Stimulated activated CD4-positive, alpha-beta T cell treated with anti-CD3 and anti-CD28 coated beads, Interleukin-15, amount 100 ng/mL, for 48 hours (primary cell): ENCODE data around the gene CDC25C.

ENCODE experiments used
- DNase-seq, 2 donors: peaks; one replicate each; pipeline ENCODE4 v3.0.0-alpha.2; 2020; ENCODE audit warnings: low read depth in 2 of 2

CDC25C gene

DNA sequence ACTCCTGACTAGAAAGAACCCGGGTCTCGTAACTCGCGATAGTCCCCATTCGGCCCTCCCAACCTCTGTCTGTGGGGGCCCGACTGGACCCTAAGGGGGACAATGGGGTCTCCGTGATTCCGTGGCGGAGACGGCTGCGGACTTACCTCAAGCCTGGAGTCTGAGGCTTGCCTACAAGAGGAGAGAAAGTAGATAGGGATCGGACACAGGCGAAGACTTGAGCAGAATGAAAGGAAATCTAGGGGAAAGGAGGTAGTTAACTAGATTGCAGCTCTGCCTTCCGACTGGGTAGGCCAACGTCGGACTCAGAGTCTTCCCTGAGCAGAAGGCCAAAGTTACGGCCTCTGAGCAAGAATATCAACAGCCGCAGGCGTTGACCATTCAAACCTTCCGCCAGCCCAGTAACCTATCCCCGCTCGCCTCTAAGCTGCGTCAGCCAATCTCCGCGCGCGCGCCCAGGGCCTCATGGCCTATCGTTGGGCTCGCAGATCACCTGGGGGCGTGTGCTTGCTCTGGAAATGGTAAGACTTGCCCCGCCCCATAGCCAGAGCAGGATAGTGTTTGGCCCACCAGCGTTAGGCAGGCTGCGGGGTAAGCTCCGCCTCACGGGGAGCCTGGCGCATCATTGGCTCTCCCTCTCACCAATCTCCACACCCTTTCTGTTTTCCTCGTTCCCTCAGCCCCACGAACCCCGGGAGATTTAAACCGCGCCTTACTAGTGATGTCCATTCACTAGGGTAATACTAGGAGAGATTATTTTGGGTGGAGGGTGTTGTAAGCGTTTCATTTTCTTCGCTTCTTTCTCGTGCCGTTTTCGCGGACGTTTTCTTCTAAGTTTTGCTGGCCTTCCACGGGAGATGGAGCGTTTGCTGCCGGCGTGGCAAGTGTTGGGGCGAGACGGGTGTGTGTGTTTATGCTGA, at the start of gene CDC25C:
TSS of gene CDC25C (minus strand) at position 356 of the 920 bp plus-strand sequence. CDS start 624 bp downstream, outside the sequence.
- peak; percentile 95 to 97 for DNase-seq

DNA sequence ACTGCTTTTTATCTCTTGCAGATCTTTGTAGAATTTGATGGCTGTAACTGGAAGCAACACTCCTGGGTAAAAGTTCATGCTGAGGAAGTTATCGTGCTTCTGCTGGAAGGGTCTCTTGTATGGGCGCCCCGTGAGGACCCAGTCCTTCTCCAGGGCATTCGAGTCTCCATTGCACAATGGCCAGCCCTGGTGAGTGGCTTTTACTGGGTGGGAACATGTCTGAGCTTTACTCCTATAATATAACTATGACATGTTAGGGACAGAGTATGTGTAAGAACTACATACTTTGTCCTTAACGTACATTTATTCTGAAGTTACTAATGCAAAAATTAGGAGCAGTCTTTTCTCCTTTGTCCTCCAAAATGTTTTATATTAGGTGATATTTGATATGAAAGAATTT, 41.0 kb upstream of the CDC25C start:
- no peak for DNase-seq

DNA sequence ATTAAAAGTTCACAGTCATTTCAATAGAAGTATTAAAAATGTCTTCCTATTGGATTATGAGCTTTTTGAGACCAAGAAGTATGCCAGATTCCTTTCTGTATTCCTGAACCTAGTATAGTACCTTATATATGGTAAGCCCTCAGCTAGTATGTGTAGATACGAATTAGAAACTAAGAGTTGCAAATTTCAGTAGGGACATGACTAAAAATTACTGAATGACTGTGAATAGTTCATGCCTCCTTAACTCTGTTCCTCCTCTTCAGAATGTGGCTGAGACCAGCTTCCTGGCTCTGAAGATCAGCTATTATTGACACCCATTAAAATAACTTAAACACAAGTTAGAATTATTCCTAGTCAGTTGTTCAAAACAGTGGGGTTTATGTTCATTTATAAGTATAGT, 40.6 kb upstream of the CDC25C start:
- DNase-seq: no peak

DNA sequence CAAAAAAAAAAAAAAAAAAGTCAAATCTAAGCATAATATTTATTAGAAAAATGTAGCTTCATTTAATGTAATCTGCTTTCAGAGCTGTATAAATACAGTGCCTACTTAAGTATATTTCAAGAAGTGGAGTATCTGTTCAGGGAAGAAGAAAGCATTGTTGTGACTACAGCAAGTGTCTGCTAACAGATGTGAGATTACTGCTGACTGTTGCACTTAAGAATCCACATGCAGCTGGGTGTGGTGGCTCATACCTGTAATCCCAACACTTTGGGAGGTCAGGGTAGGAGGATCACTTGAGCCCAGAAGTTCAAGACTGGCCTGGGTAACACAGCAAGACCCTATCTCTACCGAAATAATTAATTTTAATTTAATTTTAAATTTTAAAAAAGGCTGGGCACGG, 39.9 kb upstream of the CDC25C start:
- no peak for DNase-seq

DNA sequence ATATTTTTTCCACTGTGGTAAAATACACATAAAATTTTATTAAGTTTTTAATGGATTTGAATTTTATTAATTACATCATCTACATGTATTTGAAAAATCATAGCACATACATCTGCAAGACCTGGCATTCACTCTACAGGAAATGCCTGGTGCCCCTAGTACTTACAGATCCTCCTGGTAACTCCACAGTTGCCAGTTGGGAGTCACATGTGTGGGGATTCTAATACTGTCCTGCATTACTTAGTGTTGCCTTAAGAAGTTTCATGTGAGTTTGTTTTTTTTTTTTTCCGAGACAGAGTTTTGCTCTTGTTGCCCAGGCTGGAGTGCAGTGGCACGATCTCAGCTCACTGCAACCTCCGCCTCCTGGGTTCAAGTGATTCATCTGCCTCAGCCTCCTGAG, 38.9 kb upstream of the CDC25C start:
- DNase-seq: no peak

DNA sequence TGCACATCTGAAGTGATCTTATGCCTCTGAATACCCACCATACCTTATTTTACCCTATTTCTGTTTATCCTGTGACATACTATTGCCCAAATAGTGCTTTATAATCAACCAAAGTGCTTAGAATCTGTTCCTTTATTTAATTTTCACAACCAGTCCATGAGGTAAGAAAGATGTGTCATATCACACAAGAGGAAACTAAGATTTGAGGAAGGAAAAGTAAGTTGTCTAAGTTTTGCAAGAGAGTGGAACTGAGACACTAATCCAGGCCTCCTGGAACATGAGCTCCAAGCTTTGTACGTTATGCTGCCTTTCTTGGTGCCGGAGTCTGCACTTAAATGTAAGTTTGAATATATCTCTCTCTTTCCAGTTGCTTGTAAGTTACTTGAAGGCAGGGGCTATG, 38.1 kb upstream of the CDC25C start:
- no peak for DNase-seq

DNA sequence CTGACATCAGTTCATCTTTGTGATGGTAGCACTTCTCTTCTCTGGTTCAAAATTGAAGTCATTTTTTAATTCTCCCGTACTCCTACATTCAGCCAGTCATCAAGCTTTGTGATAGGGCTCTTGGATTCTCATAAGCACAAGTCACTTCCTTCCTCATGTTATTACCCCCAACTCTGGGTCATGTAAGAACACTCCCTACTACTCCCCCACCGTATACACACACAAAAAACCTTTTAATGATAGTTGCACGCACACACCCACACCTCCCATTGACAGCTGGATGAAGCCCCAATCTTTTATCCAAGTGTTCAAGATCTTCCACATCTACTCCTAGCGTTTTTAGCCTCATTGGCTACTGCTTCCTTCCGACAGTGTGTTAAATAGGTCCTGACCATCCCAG, 37.7 kb upstream of the CDC25C start:
- no peak for DNase-seq

DNA sequence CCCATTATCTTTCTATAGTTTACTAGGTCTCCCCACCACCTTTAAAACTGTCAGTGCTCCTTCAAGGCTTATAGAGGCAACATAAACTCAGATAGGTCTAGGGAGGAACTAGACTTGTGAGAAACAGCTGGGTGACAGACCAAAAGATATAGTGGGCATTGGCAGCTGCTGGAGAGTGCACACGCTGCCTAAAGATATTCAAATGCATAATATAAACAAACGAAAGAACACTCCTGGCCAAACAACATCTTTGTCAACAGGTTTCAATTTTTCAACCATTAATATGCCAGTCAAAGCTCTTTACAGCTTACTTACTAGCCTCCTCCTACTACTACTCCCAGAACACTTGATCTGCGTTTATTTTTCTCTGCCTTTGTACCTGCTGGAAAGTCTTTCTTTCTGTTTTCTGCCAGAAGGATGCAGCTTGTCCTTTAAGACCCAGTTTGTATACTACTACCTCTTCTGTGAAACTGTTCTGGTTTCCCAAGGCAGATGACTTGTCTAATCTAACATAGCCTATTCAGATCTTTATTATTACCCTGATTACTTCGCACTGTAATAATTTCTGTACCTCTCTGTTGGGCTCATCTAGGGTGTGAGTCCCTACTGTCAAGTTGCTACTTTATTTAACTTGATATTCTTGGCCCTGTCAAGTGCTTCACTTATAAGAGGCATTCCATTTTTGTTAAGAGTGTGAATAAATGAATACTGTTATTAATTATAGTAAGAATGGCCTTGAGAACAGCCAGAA, 35.2 kb upstream of the CDC25C start:
- no peak for DNase-seq

DNA sequence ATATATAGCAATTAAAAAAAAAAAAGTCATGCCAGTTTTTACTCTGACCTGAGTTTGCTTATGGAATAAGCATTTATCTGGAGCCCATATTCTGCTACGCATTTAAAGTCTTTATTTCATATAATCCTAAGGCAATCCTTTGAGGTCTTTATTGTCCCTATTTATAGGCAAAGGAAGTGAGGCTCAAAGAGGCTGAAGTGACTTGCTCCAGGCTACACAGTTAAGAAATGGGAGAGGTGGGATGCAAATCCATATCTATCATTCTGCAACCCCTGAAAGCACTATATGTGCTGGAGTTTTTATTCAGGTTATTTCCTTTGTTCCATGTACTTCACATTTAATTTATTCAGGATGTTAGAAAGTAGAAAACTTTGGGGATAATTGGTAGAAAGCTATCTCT, 33.0 kb upstream of the CDC25C start:
- DNase-seq: no peak

DNA sequence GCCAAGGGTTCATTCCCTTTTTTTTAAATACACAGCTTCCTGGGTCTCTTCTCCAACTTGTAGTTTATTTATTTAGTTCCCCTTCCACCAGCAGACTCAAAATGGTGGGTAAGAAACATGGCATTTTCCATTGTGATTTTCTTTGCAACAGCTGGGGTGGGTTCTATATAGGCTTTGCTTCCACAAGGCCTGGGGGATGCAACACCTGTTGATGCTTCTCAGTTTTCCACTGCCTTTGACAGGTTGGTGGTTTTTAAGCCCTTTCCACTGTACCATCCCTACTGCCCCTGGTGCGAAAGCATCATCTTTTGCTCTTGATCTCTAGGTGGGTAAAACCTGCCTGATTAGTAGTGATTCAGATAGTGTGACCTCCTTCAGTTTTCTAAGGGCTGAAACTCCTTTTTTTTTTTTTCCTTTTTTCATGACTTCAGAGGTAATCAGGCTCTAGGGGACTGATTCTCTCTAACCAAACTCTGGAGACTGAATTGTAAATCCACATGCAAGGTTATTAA, 29.4 kb upstream of the CDC25C start:
- DNase-seq: no peak

DNA sequence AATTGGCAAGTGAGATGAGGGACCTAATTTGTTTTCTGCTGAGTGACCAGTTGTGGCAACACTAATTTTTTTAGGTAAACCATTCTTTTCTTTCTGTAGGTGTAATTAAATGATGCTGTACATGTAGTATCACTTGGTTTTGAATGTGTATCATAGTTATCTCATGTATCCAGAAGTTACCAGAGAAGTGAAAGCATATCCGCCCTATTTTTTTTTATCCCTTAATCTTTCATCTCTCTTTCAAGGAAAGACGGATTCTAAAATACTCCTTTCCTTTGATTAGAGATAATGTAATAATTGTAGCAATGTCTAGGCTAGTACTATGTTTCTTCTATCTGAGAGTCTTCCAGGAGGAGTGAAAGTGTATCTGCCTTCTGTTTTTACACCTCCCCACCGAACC, 28.0 kb upstream of the CDC25C start:
- DNase-seq: no peak

DNA sequence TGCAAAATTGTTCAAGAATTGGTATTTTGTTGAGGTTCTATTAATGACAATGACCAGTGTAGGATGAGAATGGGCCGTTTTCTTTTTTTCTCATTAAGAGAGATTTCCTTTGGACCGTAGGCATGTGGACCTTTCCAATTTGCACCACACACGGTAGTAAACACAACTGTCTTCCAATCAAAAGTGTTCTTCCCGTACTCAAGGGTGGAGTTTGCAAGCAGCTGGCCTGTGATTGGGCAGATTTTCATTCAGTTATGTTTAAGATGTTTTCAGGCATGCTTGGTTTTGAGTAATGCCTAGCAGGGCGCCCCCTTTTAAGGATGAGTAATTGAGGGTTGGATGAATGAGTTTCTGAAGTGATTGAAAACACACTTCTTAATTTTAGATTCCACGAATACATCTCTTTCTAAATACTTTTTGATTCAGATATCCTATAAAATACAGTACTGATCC, 23.3 kb upstream of the CDC25C start:
- peak; percentile 50 to 62 for DNase-seq

DNA sequence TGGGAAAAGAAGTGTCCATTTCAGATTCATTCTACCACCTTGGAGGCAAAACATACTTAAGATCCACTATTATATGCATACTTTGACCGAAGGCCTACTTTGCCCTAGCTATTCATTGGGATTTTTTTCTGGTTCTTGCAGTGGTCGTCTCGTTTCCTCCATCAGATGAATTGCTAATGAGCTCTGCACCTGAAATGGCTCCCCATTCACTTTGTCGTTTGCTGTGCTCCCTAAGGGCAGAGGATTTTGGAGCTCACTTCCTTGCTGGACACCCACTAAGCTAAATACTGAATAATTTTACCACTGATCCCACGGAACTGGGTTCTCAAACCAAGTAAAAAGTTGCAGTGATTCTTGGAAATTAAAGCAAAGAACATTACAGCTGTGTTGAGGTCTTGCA, 22.8 kb upstream of the CDC25C start:
- DNase-seq: no peak

DNA sequence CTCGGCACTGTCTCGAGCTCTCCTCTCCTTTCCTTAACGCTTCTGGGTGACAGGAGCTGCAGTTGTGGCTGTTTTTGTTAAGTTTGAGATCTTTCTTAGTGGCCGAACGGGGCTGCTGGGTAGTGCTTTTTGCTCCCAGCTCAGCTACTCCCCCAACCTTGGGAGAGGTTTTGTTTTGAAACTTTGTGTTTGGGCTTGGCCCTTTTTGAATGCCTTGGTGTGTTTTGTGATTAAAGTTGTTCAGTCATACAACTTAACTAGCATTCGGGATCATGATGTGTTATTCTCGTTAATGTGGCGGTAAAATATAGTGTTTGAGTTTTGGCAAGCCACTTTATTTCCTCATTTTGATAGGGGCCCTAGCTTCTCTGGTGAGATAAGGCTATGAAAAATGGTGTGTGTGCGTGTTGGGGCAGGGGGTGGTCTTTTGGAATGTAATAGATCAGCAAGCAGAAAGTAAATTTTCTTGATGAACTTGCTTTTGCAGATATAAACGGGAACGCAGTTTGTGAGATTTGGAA, 22.0 kb upstream of the CDC25C start:
- no peak for DNase-seq

DNA sequence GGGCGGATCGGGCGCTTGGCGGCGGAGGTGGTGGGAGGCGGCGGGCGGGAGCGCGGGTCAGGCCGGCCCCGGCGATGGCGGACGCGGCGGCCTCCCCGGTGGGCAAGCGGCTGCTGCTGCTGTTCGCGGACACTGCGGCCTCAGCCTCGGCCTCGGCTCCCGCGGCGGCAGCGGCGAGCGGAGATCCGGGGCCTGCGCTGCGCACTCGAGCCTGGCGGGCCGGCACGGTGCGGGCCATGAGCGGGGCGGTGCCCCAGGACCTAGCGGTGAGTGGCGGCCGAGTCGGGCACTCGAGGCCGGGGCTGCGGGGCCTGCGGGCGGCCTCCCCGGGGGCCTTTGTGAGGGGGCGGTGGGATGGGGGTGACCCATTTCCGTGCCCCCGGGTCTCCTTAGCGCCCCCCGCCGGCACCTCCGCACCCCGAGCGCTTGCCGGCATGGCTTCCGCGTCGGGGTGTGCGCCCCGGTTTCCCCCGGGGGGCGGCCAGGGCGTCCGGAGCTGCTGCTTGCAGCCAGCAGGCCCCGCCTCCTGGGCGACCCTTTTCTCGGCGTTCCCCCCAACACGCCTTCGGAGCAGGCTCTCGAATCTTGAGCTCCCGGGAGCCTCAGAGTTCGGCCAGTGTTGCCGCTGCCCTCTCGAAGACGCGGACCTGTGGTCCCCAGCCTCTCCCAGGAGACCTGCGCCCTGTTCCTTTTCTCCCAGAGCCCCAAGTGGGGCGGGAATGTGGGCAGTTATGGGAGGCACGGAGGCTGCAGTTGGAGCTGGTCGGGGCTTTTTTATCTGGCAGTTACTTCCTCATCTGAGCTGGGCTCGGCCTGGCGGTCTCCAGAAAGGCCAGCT, 21.3 kb upstream of the CDC25C start:
- peak; percentile 36 to 56 for DNase-seq

DNA sequence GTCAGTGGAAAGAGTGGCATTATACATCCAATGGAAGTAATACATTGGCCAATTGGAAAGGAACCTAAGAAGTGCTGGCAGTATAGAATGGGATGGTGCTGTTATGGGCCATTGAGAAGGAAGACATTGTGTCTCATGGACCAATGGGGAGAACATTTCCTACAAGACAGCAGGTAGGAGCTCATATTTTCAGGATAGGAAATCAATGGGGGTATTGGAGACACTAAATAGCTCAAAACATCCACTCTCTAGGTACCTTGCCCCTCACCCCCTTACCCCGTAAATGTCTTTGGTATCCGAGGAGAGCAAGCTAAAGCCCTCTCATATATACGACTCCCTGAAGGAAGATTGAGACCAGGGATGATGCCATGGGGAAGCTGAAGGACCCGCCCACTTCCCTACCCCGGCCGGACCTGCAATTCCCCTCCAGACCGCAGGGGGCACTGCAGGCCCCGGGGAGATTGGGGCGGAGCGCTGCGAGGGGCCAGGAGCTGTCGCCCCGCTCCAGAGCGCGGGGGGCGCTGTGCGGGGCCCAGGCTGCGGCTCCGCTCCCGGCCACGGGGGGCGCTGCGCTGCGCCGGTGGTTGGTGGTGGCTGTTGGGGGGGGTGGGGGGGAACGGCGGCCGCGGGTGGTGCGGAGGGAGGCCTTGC, 20.6 kb upstream of the CDC25C start, which contains the start of gene KDM3B:
TSS of gene KDM3B (plus strand) at position 615 of the 651 bp plus-strand sequence. CDS start 111 bp downstream, outside the sequence.
- DNase-seq: peak; percentile 81 to 89

DNA sequence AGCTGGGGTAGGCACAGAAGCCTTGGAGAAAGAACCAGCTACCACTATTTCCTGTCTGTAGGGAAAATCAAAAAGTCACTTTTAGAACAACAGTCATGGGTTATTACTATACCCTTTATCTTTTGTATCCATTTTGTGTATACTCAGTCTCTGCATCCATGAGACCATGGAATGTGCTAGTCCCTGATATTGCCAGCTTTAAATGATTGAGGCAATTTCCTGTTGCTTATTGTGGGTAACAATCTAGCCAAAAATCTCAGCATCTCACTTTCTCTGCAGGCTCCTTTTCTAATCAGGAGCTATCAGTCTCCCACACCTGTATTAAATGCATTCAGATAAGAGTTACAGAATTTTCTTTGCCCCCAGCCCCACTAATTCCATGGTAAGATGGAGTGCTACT, 19.9 kb upstream of the CDC25C start:
- no peak for DNase-seq

DNA sequence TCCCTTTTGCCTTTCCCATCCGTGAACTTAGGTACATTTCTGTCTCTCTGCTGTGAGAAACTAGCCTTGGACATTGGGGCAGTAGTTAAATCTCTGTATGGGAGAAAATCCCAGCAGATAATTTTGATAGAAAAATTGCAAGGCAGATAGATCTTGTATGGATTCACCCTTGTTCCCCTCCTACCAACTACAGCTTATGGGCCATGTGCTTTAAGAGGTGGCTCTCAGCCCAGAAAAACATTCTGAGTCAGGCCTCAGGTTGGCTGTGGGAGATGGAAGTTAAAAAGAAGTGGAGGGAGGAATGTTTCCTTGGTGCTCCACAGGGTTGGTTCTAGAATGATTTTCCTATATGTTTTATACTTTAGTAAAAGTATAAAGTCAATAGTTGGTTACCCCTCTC, 19.5 kb upstream of the CDC25C start:
- DNase-seq: no peak

DNA sequence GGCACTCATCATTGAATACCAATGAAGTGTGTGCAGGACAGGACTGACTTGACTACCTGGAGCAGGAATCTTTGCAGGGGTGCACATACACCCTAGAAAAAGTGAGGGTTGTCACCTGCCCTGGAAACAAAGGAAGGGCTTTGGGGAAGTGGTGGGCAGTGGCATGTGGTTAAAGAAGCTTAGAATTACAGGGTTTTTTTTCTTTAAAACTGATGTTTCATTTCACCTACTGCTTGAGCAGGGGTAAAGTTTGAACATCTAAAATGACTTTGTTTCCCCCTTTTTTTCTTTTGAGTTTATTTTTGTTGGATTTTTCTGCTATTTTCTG, 18.9 kb upstream of the CDC25C start:
- DNase-seq: no peak

DNA sequence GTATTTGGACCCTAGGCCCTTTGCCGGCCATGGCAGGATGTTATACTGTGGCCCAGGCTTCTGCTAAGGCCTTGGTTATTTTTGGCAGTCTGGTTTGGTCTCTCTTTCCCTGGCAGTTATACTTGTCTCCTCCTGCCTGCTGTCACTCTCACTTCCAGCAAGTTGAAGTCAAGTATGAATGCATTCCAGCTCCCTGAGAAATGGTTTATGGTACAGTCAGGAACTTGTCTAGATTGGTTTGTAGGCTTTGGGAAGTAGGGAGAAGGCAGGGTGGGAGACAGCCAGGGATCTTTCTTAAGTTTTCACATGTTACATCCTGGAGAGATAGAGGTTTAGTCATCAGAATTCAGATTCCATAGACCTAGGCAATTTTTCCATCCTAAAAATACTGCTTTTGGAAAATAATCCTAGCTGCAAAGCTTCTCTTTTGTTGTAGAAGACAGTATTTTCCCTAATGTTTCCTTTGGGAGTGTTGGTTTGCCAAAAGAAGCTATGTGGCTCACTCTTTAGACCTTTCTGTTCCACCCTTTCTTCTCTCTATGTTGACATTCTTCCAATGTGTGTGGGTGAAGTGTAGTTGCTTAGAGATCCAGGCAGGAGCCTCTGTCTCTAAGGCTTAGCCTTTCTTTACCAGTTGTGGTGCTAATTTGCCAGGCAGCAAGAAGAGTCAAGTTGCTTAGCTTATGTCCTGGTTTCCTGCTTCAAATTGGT, 18.4 kb upstream of the CDC25C start:
- no peak for DNase-seq
